HG02938 (cell line): ENCODE data around the gene CDK5.
"Not testable (repeated sequence)": the region's sequence is repeated elsewhere in the genome, so short reads cannot be mapped to it uniquely, and the experiment has no call there.

Experiments
- ATAC-seq: cut with Tn5 transposase; IDR thresholded peaks from one replicate; pipeline ENCODE4 v1.9.1; 2021; ENCODE audit warnings: mild to moderate bottlenecking, moderate library complexity; ENCODE audit not compliant: unreplicated experiment

Gene CDK5

DNA sequence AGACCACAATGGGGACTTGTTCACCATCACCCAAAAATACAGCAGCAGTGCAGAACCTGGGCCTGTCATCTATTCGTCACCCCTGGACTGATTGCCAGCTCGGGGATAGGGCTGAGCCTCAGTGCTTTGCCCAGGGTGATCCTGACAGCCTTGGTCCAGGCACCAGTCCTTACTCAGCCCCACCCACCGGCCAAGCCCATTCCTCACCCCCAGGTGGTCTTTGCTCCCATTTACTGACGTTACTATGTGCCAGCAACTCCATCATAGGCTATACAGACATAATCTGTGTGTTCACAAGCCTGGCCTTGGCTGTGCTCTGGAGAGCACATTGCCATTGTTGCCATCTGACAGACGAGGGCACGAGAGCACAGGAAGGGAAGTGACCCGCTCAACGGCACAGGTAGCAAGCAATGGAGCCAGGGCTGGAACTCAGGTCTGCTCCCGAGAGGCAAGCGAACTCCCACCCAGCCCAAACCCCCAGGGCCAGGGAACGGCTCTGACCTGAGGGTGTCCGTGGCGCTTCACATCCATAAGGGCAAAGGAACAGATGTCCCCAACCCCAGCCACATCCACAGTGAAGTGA, 40.2 kb downstream of the CDK5 start:
- ATAC-seq, result no peak

DNA sequence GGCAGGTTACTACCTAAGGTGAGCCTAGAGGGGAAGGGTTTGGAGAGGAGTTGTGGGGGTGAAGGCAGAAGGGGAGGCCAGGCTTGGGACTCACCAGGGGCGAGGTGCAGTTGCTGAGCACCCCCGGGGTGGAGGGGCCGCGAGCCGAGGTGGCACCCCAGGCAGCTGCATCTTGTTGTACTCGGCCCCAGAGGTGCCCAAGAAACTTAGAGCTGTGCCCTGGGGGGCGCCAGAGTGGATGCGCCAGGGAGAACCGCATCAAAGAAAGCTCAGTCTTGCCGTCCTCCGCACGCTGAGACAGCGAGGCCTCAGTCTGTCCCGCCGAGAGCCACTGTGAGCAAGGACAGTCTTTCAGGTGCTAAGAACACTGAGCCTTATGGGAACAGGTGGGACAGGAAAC, 40.8 kb downstream of the CDK5 start:
- ATAC-seq, result no peak

DNA sequence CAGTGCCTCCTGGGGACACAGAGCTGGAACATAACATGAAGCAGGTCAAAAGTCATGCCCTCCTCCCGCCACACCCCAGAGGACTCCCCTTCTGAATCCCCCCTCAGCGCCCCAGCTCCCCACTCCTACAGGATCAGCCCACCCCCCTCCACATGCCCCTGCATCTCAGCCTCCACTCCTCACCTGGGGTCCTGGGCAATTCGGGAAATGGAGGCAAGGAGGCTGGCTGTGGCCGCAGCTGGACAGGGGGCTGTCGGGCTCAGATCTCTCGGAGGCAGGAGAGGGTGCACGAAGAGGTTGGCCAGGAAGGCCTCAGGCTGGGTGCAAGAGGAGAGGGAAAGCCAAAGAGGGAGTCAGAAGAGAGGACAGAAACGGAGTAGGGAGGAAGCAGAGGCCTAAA, 41.2 kb downstream of the CDK5 start:
- ATAC-seq, result no peak

- no peak for ATAC-seq
These were observed 41.7 kb downstream of the CDK5 start for GRCh38 chr7:151015967-151016366.

GRCh38 chr7:151014950-151015349, 42.7 kb downstream of the CDK5 start:
- no peak for ATAC-seq

DNA sequence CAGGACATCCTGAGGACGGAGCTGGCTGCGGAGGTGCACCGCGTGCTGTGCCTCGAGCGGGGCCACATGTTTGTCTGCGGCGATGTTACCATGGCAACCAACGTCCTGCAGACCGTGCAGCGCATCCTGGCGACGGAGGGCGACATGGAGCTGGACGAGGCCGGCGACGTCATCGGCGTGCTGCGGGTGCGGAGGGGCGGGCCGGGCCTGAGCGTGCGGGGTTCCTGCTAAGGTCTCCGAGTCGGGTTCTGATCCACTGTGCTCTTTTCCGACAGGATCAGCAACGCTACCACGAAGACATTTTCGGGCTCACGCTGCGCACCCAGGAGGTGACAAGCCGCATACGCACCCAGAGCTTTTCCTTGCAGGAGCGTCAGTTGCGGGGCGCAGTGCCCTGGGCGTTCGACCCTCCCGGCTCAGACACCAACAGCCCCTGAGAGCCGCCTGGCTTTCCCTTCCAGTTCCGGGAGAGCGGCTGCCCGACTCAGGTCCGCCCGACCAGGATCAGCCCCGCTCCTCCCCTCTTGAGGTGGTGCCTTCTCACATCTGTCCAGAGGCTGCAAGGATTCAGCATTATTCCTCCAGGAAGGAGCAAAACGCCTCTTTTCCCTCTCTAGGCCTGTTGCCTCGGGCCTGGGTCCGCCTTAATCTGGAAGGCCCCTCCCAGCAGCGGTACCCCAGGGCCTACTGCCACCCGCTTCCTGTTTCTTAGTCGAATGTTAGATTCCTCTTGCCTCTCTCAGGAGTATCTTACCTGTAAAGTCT, 43.8 kb downstream of the CDK5 start:
- ATAC-seq, result peak; percentile 47

DNA sequence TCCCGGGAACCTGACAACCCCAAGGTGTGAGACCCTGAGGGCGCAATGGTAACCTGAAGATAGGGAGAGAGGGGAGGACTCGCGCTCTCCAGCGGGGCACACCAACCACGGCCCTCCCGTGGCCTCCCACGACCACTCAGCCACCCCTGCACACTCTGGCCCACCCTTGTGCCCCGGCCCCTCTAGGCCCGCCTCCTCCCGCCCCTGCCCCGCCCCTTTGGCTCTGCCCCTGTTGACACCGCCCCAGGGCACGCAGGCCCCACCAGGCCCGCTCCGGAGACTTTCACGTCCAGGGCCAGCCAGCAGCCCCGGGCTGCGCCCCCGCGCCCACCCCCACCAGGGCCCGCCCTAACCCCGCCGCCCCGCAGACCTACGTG, 44.4 kb downstream of the CDK5 start:
- no peak for ATAC-seq

DNA sequence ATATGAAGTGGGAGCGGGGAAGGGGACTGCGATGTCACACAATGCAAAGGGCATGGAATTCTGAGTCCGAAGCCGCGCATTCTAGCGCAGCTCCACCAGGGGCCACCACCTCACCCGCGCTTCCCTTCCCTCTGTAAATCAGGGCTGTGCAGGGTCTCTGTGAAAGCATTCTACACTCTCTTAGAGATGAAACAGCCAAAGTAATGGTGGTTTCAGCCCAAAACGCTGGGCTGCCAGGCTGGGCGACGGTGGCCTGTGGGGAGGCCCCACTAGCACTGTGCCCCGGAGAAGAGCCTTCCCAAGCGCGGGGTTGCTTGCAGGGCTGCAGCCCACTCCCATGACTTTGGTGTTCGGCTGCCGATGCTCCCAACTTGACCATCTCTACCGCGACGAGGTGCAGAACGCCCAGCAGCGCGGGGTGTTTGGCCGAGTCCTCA, 44.8 kb downstream of the CDK5 start:
- no peak for ATAC-seq

- ATAC-seq, result no peak
These were observed 45.5 kb downstream of the CDK5 start for GRCh38 chr7:151012031-151012692.

- not testable (repeated sequence) for ATAC-seq
These were observed 46.1 kb downstream of the CDK5 start for GRCh38 chr7:151011616-151012015.

DNA sequence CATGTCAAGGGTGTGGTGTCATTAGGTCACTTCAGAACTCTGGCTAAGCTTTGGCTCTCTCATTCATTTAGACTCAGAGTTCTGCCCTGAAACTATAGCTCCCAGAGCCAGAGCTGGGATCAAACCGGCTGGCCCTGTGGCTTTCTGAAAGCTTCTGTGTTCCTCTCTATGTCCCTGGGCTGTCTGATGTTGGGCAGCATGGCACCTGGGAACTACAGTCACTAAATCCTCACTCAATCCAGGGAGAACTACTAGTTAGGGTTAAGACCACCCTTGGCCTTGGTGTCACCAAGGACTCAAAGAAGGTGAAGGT, 46.6 kb downstream of the CDK5 start:
- no peak for ATAC-seq

GRCh38 chr7:151010307-151011096, 47.2 kb downstream of the CDK5 start:
- ATAC-seq, result no peak

- ATAC-seq, result no peak
These were observed 47.7 kb downstream of the CDK5 start for GRCh38 chr7:151010037-151010306.

DNA sequence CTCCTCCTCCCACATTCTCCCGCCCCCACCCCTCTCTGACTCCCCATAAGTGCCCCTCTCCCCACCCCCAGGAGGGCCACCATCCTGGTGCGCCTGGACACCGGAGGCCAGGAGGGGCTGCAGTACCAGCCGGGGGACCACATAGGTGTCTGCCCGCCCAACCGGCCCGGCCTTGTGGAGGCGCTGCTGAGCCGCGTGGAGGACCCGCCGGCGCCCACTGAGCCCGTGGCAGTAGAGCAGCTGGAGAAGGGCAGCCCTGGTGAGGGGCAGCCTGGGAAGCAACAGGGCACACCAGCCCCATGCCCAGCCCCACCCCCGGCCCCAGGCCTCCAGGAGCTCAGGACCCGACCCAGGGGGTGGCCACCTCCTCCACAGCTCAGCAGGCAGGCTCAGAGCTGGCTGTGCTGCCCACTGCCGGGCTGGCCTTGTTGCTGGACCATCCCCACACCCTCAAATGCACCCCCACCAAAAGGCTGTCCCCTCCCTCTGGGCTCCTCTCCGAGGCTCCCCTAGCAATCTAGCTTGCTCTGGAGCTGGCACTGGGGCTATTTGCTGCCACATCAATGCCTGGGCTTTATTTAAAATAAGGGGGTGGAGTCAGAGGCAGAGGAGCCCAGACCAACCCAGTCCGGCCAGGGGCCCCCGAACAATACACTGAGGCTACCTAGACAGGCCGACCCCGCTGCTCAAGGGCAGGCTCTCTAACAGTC, 48.2 kb downstream of the CDK5 start:
- ATAC-seq, result no peak

GRCh38 chr7:151008511-151009323, 49.0 kb downstream of the CDK5 start:
- ATAC-seq, result no peak

DNA sequence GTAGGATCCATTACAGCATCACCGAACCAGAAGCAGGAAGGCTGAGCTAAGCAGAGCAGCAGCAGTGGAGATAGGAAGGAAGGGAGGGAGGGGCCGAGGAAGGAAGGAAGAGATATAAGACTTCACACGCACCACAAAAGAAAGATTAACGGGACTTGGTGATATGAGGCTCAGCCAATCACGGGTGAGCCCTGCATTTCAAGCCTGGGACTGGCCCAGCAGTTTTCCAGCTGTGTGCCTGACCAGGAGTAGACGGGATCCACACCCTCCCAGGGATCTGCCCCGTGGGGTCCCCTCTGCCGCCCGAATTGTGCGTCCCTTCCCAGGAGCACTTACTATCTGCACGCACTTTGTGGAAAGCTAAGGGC, 49.6 kb downstream of the CDK5 start:
- no peak for ATAC-seq

GRCh38 chr7:151007469-151007898, 50.2 kb downstream of the CDK5 start:
- no peak for ATAC-seq

DNA sequence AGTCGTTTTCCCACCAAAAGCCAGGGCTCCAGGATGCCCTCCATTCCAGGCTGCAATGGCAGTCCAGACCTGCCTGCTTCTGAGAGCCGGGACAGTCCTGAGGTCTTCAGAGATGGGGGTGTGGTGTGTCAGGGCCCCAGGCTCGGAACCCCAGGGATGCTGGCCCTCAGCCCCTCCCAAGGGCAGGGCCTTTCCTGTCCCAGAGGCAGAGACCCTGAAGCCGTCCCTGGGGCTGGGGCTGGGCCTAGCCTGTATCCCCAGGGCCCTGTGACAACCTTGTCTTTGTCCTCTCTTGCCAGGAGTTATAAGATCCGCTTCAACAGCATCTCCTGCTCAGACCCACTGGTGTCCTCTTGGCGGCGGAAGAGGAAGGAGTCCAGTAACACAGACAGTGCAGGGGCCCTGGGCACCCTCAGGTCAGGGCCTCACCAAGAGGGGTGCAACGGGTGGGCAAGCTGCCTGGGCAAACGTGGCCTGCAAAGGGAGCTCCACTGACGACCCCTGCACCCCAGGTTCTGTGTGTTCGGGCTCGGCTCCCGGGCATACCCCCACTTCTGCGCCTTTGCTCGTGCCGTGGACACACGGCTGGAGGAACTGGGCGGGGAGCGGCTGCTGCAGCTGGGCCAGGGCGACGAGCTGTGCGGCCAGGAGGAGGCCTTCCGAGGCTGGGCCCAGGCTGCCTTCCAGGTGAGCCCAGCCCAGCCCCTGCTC, 51.0 kb downstream of the CDK5 start:
- ATAC-seq, result no peak

DNA sequence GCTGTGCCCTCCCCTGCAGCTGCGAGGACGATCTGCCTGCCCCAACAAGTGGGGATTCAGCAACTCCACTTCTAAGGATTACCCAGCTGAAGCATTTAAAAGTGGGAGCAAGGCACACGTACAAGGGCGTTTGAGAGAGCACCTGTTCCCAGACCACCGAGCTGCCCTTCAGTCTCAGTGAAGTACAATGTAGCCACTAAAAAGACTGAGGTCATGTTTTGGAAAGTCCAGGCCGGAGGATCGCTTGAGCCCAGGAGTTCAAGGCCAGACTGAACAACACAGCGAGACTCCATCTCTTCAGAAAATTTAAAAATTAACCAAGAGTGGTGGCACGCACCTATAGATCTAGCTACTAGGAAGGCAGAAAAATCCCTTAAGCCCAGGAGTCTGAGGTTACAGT, 52.1 kb downstream of the CDK5 start:
- ATAC-seq, result no peak
